Thyroid gland (tissue), 4 donors: ENCODE measurements around the gene NRBF2. TPM values are rescaled to one million over a fixed set of nuclear protein-coding genes. Genes with fewer than 3 reads are reported as not detected.

ENCODE experiments used
- DNase-seq, 2 donors: peaks; one replicate each; pipeline ENCODE4 v3.0.0-alpha.2; 2019
- H3K27ac ChIP-seq, 3 donors: fragments of 200-600 bp; sonication (generic); 1 replicate in 2 of 3; 2 replicates in 1 of 3; pipeline ENCODE4 v1.5.1; 2016 to 2019; ENCODE audit warnings: mild to moderate bottlenecking in 1 of 3, moderate library complexity in 1 of 3
- H3K27me3 ChIP-seq: fragments of 200-600 bp; sonication (generic); one replicate; pipeline ENCODE4 v1.5.1; 2019
- H3K36me3 ChIP-seq, 2 donors: fragments of 200-600 bp; sonication (generic); one replicate each; pipeline ENCODE4 v1.5.1; 2016 to 2019
- H3K4me1 ChIP-seq, 2 donors: fragments of 200-600 bp; sonication (generic); one replicate each; pipeline ENCODE4 v1.5.1; 2017 to 2019
- H3K4me3 ChIP-seq, 3 donors: fragments of 200-600 bp; sonication (generic); replicated peaks in 1 of 3; 1 replicate in 2 of 3; 2 replicates in 1 of 3; pipeline ENCODE4 v1.5.1; 2016; ENCODE audit warnings: mild to moderate bottlenecking in 1 of 3
- H3K9me3 ChIP-seq: fragments of 200-600 bp; sonication (generic); one replicate; pipeline ENCODE4 v1.5.1; 2017
- CTCF ChIP-seq, 6 experiments: fragments of 200-600 bp in 3 of 6; fragments of 450-650 bp in 3 of 6; sonication (generic) in 3 of 6; IDR thresholded peaks; one replicate each; pipeline ENCODE4 v1.5.1; 2016 to 2019; ENCODE audit warnings: antibody characterized with exemption in 6 of 6, mild to moderate bottlenecking in 2 of 6, inconsistent platforms in 1 of 6, moderate library complexity in 1 of 6
- POLR2A ChIP-seq, 2 donors: fragments of 450-650 bp; IDR thresholded peaks; one replicate each; pipeline ENCODE4 v1.6.1; 2017; ENCODE audit warnings: antibody characterized with exemption in 2 of 2, mild to moderate bottlenecking in 2 of 2, moderate library complexity in 1 of 2
- WGBS, 2 donors: methylation state at CpG; one replicate each; pipeline ENCODE4 v1.1.5; 2017; 5-methylcytosine and 5-hydroxymethylcytosine counted together
- intact Hi-C: fragments of 100-400 bp; cut with DNase I; formaldehyde crosslinking; loops from one replicate; pipeline ENCODE4 v1.15.1; 2023
- total RNA-seq, 4 donors: library from RNA; depleted of rRNA; stranded (reverse); fragments of >200 nt; gene quantifications; one replicate each; pipeline ENCODE4 v1.2.3, GENCODE V29; 2016

NRBF2 gene
- total RNA-seq, 4 donors from 2014 or later: 9.3 to 25.8 (median 15.2) TPM

GRCh38 chr10:63192826-63193225, 59.7 kb downstream of the NRBF2 start:
- 65 to 70% methylated on average over 1 of the region's 1 CpG for WGBS, 2 donors
- Histone ChIP-seq H3K9me3 (no peaks in the 10 kb centered on the region), H3K27ac (no peak overlapping the region), H3K27me3 (no peaks in the 10 kb centered on the region), H3K4me1 (peaks cover 0 to 4% of the 10 kb centered on the region in 2 donors), H3K36me3 (peaks cover 28 to 32% of the 10 kb centered on the region in 2 donors), H3K4me3 (no peak overlapping the region)
- TF ChIP-seq POLR2A (IDR thresholded peaks at IDR 0.05) (no peak), CTCF (IDR thresholded peaks at IDR 0.05) (no peak)
- intact Hi-C loops: no loop called here
- DNase-seq: no peak

GRCh38 chr10:63197344-63198092, 64.4 kb downstream of the NRBF2 start:
- Histone ChIP-seq H3K4me3 (no peak overlapping the region), H3K27me3 (no peaks in the 10 kb centered on the region), H3K27ac (no peak overlapping the region), H3K36me3 (peaks cover 14 to 16% of the 10 kb centered on the region in 2 donors), H3K4me1 (no peaks in the 10 kb centered on the region), H3K9me3 (no peaks in the 10 kb centered on the region)
- no peak for TF ChIP-seq POLR2A (IDR thresholded peaks at IDR 0.05)
- no peak for TF ChIP-seq CTCF (IDR thresholded peaks at IDR 0.05)
- no peak for DNase-seq
- intact Hi-C loops: no loop called here
- 54 to 78% methylated on average over 2 of the region's 2 CpGs for WGBS, 2 donors

GRCh38 chr10:63199716-63200115, 66.6 kb downstream of the NRBF2 start:
- no peaks in the 10 kb centered on the region for H3K9me3 ChIP-seq
- no peaks in the 10 kb centered on the region for H3K4me1 ChIP-seq
- H3K36me3 ChIP-seq: peaks cover 5 to 7% of the 10 kb centered on the region in 2 donors
- TF ChIP-seq CTCF (IDR thresholded peaks at IDR 0.05) (no peak), POLR2A (IDR thresholded peaks at IDR 0.05) (no peak)
- intact Hi-C loops: no loop called here
- H3K27me3 ChIP-seq: no peaks in the 10 kb centered on the region
- no peak for DNase-seq
- WGBS, 2 donors: 95 to 98% methylated on average over 2 of the region's 2 CpGs
- no peak overlapping the region for H3K27ac ChIP-seq
- no peak overlapping the region for H3K4me3 ChIP-seq

GRCh38 chr10:63200431-63200830, 67.3 kb downstream of the NRBF2 start:
- Histone ChIP-seq H3K4me3 (no peak overlapping the region), H3K27ac (no peak overlapping the region), H3K36me3 (peaks cover 5 to 7% of the 10 kb centered on the region in 2 donors), H3K27me3 (no peaks in the 10 kb centered on the region), H3K4me1 (no peaks in the 10 kb centered on the region), H3K9me3 (no peaks in the 10 kb centered on the region)
- TF ChIP-seq CTCF (IDR thresholded peaks at IDR 0.05) (no peak), POLR2A (IDR thresholded peaks at IDR 0.05) (no peak)
- DNase-seq: no peak
- intact Hi-C loops: no loop called here
- 73 to 75% methylated on average over 6 of the region's 6 CpGs for WGBS, 2 donors

- intact Hi-C loops: no loop called here
- DNase-seq: no peak
- Histone ChIP-seq H3K27ac (no peak overlapping the region), H3K27me3 (no peaks in the 10 kb centered on the region), H3K4me1 (peaks cover 2 to 5% of the 10 kb centered on the region in 2 donors), H3K36me3 (peaks cover 5 to 7% of the 10 kb centered on the region in 2 donors), H3K4me3 (no peak overlapping the region), H3K9me3 (no peaks in the 10 kb centered on the region)
- 0% methylated on average over 1 of the region's 1 CpG for WGBS, 2 donors
- TF ChIP-seq POLR2A (IDR thresholded peaks at IDR 0.05): no peak
- no peak for TF ChIP-seq CTCF (IDR thresholded peaks at IDR 0.05)
These were observed 68.0 kb downstream of the NRBF2 start for GRCh38 chr10:63201118-63201517.
